Measurements from ENCODE around the gene PCBP3. TPM values are rescaled to one million over a fixed set of nuclear protein-coding genes. Genes with fewer than 3 reads are reported as not detected.

The PCBP3 gene
- polyA plus RNA-seq, 1 donor from 2014 or later, result 1.7 TPM

DNA sequence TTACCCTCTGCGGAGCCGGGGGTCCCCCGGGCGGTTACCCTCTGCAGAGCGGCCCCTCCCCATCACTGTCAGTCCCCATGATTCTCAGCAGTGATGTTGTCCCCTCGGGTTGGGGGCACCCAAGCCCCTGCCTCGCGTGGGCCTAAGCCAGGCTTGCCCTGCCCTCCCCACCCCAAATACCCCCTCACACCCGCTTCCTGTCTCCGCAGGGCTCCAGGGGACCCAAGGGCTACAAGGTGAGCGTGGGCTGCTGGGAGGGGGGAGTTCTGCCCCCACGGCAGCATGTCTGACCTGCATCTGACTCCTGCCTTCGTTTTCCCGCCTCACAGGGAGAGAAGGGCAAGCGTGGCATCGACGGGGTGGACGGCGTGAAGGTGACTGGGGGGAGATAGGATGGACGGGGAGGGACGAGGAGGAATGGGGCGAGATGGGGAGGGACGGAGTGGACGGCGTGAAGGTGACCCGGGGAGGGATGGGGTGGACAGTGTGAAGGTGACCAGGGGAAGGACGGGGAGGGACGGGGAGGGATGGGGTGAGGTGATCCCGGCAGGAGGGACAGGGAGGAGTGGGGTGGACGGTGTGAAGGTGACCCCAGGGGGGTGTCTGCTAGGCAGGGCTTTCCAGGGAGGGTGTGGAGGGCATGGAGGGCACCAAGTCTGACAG, 346.7 kb downstream of the PCBP3 start:
- H3K79me2 ChIP-seq (replicated peaks; ENCODE audit: insufficient read depth, low read length), result no peaks in the 10 kb centered on the region
- no peak overlapping the region for H3K9ac ChIP-seq (ENCODE audit: low read length)
- no peak overlapping the region for H3K4me3 ChIP-seq (ENCODE audit: low read length)
- TF ChIP-seq SMC3 (conservative IDR thresholded peaks at IDR 0.05; ENCODE audit: poor library complexity) (no peak), EP300 (conservative IDR thresholded peaks at IDR 0.05; ENCODE audit: poor library complexity, severe bottlenecking) (no peak), RAD21 (conservative IDR thresholded peaks at IDR 0.05) (no peak), POLR2AphosphoS5 (IDR thresholded peaks at IDR 0.05) (no peak), MXI1 (conservative IDR thresholded peaks at IDR 0.05; ENCODE audit: poor library complexity, severe bottlenecking) (no peak), TAF1 (IDR thresholded peaks at IDR 0.05; ENCODE audit: low read depth) (no peak), EZH2 (IDR thresholded peaks at IDR 0.05; ENCODE audit: borderline replicate concordance, insufficient read depth, low read length, poor library complexity, severe bottlenecking) (no peak)
- TF ChIP-seq, protein P1, sequence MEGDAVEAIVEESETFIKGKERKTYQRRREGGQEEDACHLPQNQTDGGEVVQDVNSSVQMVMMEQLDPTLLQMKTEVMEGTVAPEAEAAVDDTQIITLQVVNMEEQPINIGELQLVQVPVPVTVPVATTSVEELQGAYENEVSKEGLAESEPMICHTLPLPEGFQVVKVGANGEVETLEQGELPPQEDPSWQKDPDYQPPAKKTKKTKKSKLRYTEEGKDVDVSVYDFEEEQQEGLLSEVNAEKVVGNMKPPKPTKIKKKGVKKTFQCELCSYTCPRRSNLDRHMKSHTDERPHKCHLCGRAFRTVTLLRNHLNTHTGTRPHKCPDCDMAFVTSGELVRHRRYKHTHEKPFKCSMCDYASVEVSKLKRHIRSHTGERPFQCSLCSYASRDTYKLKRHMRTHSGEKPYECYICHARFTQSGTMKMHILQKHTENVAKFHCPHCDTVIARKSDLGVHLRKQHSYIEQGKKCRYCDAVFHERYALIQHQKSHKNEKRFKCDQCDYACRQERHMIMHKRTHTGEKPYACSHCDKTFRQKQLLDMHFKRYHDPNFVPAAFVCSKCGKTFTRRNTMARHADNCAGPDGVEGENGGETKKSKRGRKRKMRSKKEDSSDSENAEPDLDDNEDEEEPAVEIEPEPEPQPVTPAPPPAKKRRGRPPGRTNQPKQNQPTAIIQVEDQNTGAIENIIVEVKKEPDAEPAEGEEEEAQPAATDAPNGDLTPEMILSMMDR (IDR thresholded peaks at IDR 0.05; ENCODE audit: poor library complexity, severe bottlenecking), result no peak
- TF ChIP-seq, protein P2, sequence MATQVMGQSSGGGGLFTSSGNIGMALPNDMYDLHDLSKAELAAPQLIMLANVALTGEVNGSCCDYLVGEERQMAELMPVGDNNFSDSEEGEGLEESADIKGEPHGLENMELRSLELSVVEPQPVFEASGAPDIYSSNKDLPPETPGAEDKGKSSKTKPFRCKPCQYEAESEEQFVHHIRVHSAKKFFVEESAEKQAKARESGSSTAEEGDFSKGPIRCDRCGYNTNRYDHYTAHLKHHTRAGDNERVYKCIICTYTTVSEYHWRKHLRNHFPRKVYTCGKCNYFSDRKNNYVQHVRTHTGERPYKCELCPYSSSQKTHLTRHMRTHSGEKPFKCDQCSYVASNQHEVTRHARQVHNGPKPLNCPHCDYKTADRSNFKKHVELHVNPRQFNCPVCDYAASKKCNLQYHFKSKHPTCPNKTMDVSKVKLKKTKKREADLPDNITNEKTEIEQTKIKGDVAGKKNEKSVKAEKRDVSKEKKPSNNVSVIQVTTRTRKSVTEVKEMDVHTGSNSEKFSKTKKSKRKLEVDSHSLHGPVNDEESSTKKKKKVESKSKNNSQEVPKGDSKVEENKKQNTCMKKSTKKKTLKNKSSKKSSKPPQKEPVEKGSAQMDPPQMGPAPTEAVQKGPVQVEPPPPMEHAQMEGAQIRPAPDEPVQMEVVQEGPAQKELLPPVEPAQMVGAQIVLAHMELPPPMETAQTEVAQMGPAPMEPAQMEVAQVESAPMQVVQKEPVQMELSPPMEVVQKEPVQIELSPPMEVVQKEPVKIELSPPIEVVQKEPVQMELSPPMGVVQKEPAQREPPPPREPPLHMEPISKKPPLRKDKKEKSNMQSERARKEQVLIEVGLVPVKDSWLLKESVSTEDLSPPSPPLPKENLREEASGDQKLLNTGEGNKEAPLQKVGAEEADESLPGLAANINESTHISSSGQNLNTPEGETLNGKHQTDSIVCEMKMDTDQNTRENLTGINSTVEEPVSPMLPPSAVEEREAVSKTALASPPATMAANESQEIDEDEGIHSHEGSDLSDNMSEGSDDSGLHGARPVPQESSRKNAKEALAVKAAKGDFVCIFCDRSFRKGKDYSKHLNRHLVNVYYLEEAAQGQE (IDR thresholded peaks at IDR 0.05; ENCODE audit: borderline replicate concordance), result no peak
- H3K27me3 ChIP-seq (ENCODE audit: insufficient read depth, low read depth, low read length), result no peaks in the 10 kb centered on the region
- H4K20me1 ChIP-seq (ENCODE audit: insufficient read depth), result no peaks in the 10 kb centered on the region
- H3F3A ChIP-seq (ENCODE audit: insufficient read depth, low read length, poor library complexity, severe bottlenecking), result no peaks in the 10 kb centered on the region
- H2AFZ ChIP-seq (ENCODE audit: low read depth, low read length), result no peak overlapping the region
- H3K9me2 ChIP-seq (ENCODE audit: insufficient read depth, low read length), result no peaks in the 10 kb centered on the region
- H3K27ac ChIP-seq (ENCODE audit: low read length), result no peak overlapping the region
- H3K36me3 ChIP-seq (ENCODE audit: insufficient read depth, low read length), result no peaks in the 10 kb centered on the region
- no peak overlapping the region for H3K4me2 ChIP-seq (ENCODE audit: low read length)
- no peaks in the 10 kb centered on the region for H3K9me3 ChIP-seq (ENCODE audit: low read length)

DNA sequence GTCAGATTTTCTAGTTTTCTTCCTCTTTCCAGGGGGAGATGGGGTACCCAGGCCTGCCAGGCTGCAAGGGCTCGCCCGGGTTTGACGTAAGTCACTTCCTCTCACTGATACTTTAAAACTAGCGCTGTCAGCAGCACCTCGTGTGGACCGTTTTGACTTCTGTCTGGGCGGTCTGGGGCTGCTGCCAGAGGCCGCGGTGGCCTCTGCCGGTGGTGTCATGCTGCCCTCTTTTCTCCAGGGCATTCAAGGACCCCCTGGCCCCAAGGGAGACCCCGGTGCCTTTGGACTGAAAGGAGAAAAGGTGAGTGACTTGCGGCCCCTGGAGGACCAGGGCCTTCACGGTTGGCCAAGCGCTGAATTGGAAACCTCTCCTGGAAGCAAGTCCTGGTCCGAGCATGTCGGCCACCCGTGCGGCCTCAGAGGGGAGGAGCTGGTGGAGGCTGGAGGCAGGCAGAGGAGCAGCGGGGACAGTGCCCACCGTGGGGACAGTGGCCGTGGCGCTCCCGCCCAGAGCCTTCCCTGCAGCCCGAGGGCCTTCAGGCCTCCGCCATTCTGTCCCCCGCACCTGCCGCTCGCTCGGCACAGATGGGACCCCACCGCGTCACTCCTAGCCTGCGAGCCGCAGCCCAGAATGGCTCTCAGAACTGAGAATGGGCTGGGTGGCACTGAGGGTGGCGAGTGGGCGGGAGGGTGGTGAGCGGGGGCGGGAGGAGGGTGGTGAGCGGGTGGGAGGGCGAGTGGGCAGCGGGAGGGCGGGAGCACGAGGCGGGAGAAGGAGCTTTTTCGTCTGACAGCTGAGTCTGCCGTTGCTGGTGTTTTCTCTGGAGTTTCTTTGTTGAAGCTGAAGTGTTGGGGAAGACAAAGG, 347.4 kb downstream of the PCBP3 start:
- H3K36me3 ChIP-seq (ENCODE audit: insufficient read depth, low read length), result no peaks in the 10 kb centered on the region
- no peak overlapping the region for H3K27ac ChIP-seq (ENCODE audit: low read length)
- H3K4me3 ChIP-seq (ENCODE audit: low read length), result no peak overlapping the region
- H3K9me2 ChIP-seq (ENCODE audit: insufficient read depth, low read length), result no peaks in the 10 kb centered on the region
- H4K20me1 ChIP-seq (ENCODE audit: insufficient read depth), result no peaks in the 10 kb centered on the region
- H2AFZ ChIP-seq (ENCODE audit: low read depth, low read length), result no peak overlapping the region
- TF ChIP-seq, protein P2 (IDR thresholded peaks at IDR 0.05; ENCODE audit: borderline replicate concordance), result no peak
- TF ChIP-seq POLR2AphosphoS5 (IDR thresholded peaks at IDR 0.05) (no peak), RAD21 (conservative IDR thresholded peaks at IDR 0.05) (no peak), EZH2 (IDR thresholded peaks at IDR 0.05; ENCODE audit: borderline replicate concordance, insufficient read depth, low read length, poor library complexity, severe bottlenecking) (no peak), SMC3 (conservative IDR thresholded peaks at IDR 0.05; ENCODE audit: poor library complexity) (no peak), MXI1 (conservative IDR thresholded peaks at IDR 0.05; ENCODE audit: poor library complexity, severe bottlenecking) (no peak), TAF1 (IDR thresholded peaks at IDR 0.05; ENCODE audit: low read depth) (no peak), EP300 (conservative IDR thresholded peaks at IDR 0.05; ENCODE audit: poor library complexity, severe bottlenecking) (no peak)
- TF ChIP-seq, protein P1 (IDR thresholded peaks at IDR 0.05; ENCODE audit: poor library complexity, severe bottlenecking), result no peak
- H3K9me3 ChIP-seq (ENCODE audit: low read length), result no peaks in the 10 kb centered on the region
- no peaks in the 10 kb centered on the region for H3K79me2 ChIP-seq (replicated peaks; ENCODE audit: insufficient read depth, low read length)
- no peaks in the 10 kb centered on the region for H3F3A ChIP-seq (ENCODE audit: insufficient read depth, low read length, poor library complexity, severe bottlenecking)
- H3K9ac ChIP-seq (ENCODE audit: low read length), result no peak overlapping the region
- no peaks in the 10 kb centered on the region for H3K27me3 ChIP-seq (ENCODE audit: insufficient read depth, low read depth, low read length)
- no peak overlapping the region for H3K4me2 ChIP-seq (ENCODE audit: low read length)

All from neural cell (in vitro differentiated cells).